Measurements from ENCODE around the gene CCR6.

- TF ChIP-seq CTCF (IDR thresholded peaks at IDR 0.05; ENCODE audit: extremely low read depth in 1 of 2, insufficient read depth in 1 of 2, low read depth in 1 of 2, low read length in 2 of 2) (no peak), POLR2A (IDR thresholded peaks at IDR 0.05; ENCODE audit: low read depth, low read length) (no peak), EZH2 (IDR thresholded peaks at IDR 0.05; ENCODE audit: borderline replicate concordance, low read depth, low read length, severe bottlenecking) (no peak), POLR2AphosphoS5 (IDR thresholded peaks at IDR 0.05; ENCODE audit: insufficient read depth, low read depth, low read length) (no peak), MAX (IDR thresholded peaks at IDR 0.05; ENCODE audit: insufficient read depth, insufficient read length) (no peak), JUN (IDR thresholded peaks at IDR 0.05; ENCODE audit: borderline replicate concordance, insufficient read depth, insufficient read length, low read depth) (no peak), GATA2 (IDR thresholded peaks at IDR 0.05; ENCODE audit: insufficient read depth, insufficient read length, low read depth, low read length) (no peak)
Measured at GRCh38 chr6:167104388-167104787, 18.5 kb upstream of the CCR6 start.

Measured in endothelial cell of umbilical vein (primary cell).